ENCODE measurements around the gene VN1R2. TPM values are rescaled to one million over a fixed set of nuclear protein-coding genes. Genes with fewer than 3 reads are reported as not detected.
A peak's percentile ranks its signal among the peaks of the same experiment; 100 is the strongest.

Gene VN1R2
- total and polyA plus RNA-seq, 7 donors: not detected

DNA sequence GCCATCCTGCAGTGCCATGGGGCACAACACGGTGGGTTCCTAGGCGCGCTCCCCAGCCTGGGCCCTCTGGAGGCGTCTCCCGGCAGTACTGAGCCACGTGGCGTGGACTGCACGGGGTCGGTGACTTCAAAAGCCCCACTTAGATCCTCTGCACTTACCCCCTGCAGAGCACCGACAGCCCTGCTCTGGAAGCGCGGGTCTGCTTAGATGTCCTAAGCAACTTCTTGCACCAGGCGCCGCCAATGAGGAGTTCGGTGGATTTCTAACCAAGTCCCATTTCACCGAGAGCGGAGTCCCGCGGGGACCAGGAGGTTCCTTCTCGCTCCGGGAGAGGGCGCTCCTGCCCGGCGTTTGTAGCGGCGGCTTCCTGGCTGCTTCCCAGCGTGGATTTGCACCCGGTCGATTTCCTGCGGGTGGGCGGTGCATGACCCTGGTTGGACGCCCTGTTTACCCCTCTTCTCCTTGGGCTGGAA, 50.3 kb downstream of the VN1R2 start:
- no peak for TF ChIP-seq EP300 (IDR thresholded peaks at IDR 0.05)
- no peak for TF ChIP-seq POLR2A (IDR thresholded peaks at IDR 0.05)
- TF ChIP-seq, protein P1, sequence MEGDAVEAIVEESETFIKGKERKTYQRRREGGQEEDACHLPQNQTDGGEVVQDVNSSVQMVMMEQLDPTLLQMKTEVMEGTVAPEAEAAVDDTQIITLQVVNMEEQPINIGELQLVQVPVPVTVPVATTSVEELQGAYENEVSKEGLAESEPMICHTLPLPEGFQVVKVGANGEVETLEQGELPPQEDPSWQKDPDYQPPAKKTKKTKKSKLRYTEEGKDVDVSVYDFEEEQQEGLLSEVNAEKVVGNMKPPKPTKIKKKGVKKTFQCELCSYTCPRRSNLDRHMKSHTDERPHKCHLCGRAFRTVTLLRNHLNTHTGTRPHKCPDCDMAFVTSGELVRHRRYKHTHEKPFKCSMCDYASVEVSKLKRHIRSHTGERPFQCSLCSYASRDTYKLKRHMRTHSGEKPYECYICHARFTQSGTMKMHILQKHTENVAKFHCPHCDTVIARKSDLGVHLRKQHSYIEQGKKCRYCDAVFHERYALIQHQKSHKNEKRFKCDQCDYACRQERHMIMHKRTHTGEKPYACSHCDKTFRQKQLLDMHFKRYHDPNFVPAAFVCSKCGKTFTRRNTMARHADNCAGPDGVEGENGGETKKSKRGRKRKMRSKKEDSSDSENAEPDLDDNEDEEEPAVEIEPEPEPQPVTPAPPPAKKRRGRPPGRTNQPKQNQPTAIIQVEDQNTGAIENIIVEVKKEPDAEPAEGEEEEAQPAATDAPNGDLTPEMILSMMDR (IDR thresholded peaks at IDR 0.05): peak; percentile 20 to 43 (median 34)
- 10 to 34% methylated on average over 32 of the region's 32 CpGs for WGBS, 2 donors
- Histone ChIP-seq H3K4me3 (peak overlapping the region in 1 of 4 donors; percentile 16), H3K9me3 (peaks cover 0 to 5% (median 0%) of the 10 kb centered on the region in 4 donors), H3K4me1 (peaks cover 0 to 8% (median 7%) of the 10 kb centered on the region in 4 donors), H3K27me3 (peaks cover 12 to 55% (median 28%) of the 10 kb centered on the region in 3 donors), H3K36me3 (no peaks in the 10 kb centered on the region), H3K27ac (no peak overlapping the region)
- intact Hi-C loops (cut with DNase I): no loop called here
- DNase-seq: no peak

Other genes with a start within 250 kb of the VN1R2 start
- under 1 TPM in 1 of 4 donors, not detected in 3; 0.27 TPM for gene ERVV-1, start 244.4 kb upstream of the VN1R2 start, total RNA-seq
- not detected for gene ERVV-1, start 244.4 kb upstream of the VN1R2 start, polyA plus RNA-seq
- not detected for gene ERVV-2, start 213.6 kb upstream of the VN1R2 start, total RNA-seq
- not detected for gene ERVV-2, start 213.6 kb upstream of the VN1R2 start, polyA plus RNA-seq
- 10 to 100 TPM; 20.9 to 70.3 (median 31.8) TPM for gene ZNF160, start 154.9 kb upstream of the VN1R2 start, total RNA-seq
- gene ZNF160, start 154.9 kb upstream of the VN1R2 start, polyA plus RNA-seq: 10 to 100 TPM in 1 of 3 donors, 1 to 10 TPM in 2; 3.7 to 18.7 (median 4.2) TPM
- gene ZNF415, start 125.4 kb upstream of the VN1R2 start, total RNA-seq: 10 to 100 TPM; 10.7 to 16.9 (median 13.0) TPM
- gene ZNF415, start 125.4 kb upstream of the VN1R2 start, polyA plus RNA-seq: 1 to 10 TPM; 2.5 to 5.4 (median 3.6) TPM
- 10 to 100 TPM in 2 of 4 donors, 1 to 10 TPM in 2; 5.7 to 12.2 (median 8.7) TPM for gene ZNF347, start 99.2 kb upstream of the VN1R2 start, total RNA-seq
- 1 to 10 TPM; 1.6 to 4.8 (median 3.8) TPM for gene ZNF347, start 99.2 kb upstream of the VN1R2 start, polyA plus RNA-seq
- 10 to 100 TPM in 1 of 4 donors, 1 to 10 TPM in 3; 5.3 to 16.8 (median 6.4) TPM for gene ZNF665, start 64.9 kb upstream of the VN1R2 start, total RNA-seq
- 1 to 10 TPM in 2 of 3 donors, under 1 TPM in 1; 0.92 to 3.6 (median 3.6) TPM for gene ZNF665, start 64.9 kb upstream of the VN1R2 start, polyA plus RNA-seq
- gene ZNF677, start 3.4 kb upstream of the VN1R2 start, total RNA-seq: 10 to 100 TPM; 15.8 to 28.5 (median 20.5) TPM
- 10 to 100 TPM in 1 of 3 donors, 1 to 10 TPM in 2; 1.8 to 10.2 (median 5.7) TPM for gene ZNF677, start 3.4 kb upstream of the VN1R2 start, polyA plus RNA-seq
- not detected for gene VN1R4, start 9.4 kb downstream of the VN1R2 start, total RNA-seq
- not detected for gene VN1R4, start 9.4 kb downstream of the VN1R2 start, polyA plus RNA-seq
- 1 to 10 TPM; 4.6 to 8.9 (median 7.2) TPM for gene ZNF845, start 75.5 kb downstream of the VN1R2 start, total RNA-seq
- 1 to 10 TPM; 2.4 to 2.7 (median 2.5) TPM for gene ZNF845, start 75.5 kb downstream of the VN1R2 start, polyA plus RNA-seq
- 1 to 10 TPM; 6.3 to 8.3 (median 7.0) TPM for gene ZNF525, start 107.4 kb downstream of the VN1R2 start, total RNA-seq
- 10 to 100 TPM in 1 of 3 donors, 1 to 10 TPM in 2; 1.4 to 10.8 (median 7.0) TPM for gene ZNF525, start 107.4 kb downstream of the VN1R2 start, polyA plus RNA-seq
- 10 to 100 TPM in 3 of 4 donors, 1 to 10 TPM in 1; 6.2 to 13.0 (median 11.7) TPM for gene ZNF765, start 136.9 kb downstream of the VN1R2 start, total RNA-seq
- 1 to 10 TPM; 3.5 to 5.1 (median 3.6) TPM for gene ZNF765, start 136.9 kb downstream of the VN1R2 start, polyA plus RNA-seq
- gene ZNF761, start 173.7 kb downstream of the VN1R2 start, total RNA-seq: 10 to 100 TPM in 3 of 4 donors, 1 to 10 TPM in 1; 6.5 to 12.5 (median 11.0) TPM
- 1 to 10 TPM; 3.5 to 7.8 (median 6.7) TPM for gene ZNF761, start 173.7 kb downstream of the VN1R2 start, polyA plus RNA-seq
- gene ZNF813, start 209.4 kb downstream of the VN1R2 start, total RNA-seq: 1 to 10 TPM; 2.9 to 4.2 (median 3.4) TPM
- gene ZNF813, start 209.4 kb downstream of the VN1R2 start, polyA plus RNA-seq: 1 to 10 TPM; 1.2 to 1.9 (median 1.2) TPM